ENCODE results near the gene EIF3B.

Gene EIF3B

GRCh38 chr7:2357165-2357564 lies 2.5 kb downstream of the EIF3B start:
- no peak for DNase-seq (ENCODE audit: low read depth)
- TF ChIP-seq, protein P1, sequence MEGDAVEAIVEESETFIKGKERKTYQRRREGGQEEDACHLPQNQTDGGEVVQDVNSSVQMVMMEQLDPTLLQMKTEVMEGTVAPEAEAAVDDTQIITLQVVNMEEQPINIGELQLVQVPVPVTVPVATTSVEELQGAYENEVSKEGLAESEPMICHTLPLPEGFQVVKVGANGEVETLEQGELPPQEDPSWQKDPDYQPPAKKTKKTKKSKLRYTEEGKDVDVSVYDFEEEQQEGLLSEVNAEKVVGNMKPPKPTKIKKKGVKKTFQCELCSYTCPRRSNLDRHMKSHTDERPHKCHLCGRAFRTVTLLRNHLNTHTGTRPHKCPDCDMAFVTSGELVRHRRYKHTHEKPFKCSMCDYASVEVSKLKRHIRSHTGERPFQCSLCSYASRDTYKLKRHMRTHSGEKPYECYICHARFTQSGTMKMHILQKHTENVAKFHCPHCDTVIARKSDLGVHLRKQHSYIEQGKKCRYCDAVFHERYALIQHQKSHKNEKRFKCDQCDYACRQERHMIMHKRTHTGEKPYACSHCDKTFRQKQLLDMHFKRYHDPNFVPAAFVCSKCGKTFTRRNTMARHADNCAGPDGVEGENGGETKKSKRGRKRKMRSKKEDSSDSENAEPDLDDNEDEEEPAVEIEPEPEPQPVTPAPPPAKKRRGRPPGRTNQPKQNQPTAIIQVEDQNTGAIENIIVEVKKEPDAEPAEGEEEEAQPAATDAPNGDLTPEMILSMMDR (IDR thresholded peaks at IDR 0.05; ENCODE audit: control insufficient read depth, insufficient read depth, low read depth, low read length, missing control alignments): no peak
- no peak overlapping the region for H3K4me3 ChIP-seq (ENCODE audit: control insufficient read depth, low read depth, low read length)

DNA sequence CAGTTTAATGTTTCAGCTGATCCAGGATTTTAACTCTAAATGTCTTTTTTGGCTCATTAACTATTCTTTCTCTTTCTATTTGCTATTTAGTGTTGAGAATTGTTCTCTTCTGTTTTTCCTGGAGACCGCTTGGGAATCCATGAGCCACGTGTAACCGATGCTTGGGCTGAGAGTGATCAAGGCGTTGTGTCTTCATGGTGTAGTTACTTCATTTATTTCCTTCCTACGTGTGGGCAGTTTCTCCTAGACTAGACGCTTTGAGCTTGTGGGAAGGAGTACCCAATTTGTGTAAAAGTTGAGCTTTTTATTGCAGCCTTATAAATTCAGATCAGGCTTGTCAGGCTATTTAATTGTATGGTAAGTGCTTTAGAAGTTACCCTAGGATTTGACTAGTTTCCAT lies 2.9 kb downstream of the EIF3B start:
- H3K4me3 ChIP-seq (ENCODE audit: control insufficient read depth, low read depth, low read length): no peak overlapping the region
- no peak for DNase-seq (ENCODE audit: low read depth)
- TF ChIP-seq, protein P1 (IDR thresholded peaks at IDR 0.05; ENCODE audit: control insufficient read depth, insufficient read depth, low read depth, low read length, missing control alignments): no peak

DNA sequence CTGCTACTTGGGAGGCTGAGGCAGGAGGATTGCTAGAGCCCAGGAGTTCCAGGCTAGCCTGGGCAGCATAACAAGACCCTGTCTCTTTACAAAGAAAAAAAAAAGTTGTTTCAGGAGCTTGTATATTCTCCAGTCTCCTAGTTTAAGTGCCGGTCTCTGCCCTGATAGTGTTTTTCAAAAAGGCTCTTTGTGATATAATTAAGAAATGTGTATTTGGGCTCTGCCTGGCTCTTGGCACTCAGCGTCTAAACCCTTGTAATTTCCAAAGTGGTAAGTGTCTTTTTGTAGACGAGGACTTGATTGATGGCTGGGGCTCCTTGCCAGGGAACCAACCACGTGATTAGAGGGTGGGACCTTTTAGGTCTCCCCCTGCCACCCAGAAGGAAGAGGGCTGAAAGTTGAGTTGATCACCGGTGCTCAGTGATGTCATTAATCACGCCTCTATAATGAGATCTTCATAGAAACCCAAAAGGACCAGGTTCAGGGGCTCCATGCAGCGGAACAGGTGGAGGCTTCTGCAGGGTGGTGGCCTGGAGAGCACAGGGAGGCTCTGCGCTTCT lies 4.4 kb downstream of the EIF3B start:
- TF ChIP-seq, protein P1 (IDR thresholded peaks at IDR 0.05; ENCODE audit: control insufficient read depth, insufficient read depth, low read depth, low read length, missing control alignments): no peak
- no peak for DNase-seq (ENCODE audit: low read depth)
- H3K4me3 ChIP-seq (ENCODE audit: control insufficient read depth, low read depth, low read length): no peak overlapping the region

DNA sequence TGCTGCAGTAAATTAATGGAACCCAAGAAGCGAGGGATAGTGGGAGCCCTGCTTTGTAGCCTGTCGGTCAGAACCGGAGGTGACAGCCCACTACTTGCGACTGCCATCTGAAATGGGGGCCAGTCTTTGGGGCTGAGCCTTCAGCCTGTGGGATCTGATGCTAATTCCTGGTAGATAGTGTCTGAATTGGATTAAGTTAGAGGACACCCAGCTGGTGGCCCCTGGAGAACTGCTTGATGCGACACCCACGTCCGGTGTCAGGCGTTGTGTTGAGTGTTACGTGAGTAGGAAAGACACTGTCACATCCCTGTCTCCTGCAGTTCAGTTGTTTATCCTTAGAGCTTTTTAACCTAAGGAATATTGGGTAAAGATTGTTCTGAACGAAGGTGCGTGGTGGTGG lies 5.0 kb downstream of the EIF3B start:
- no peak for DNase-seq (ENCODE audit: low read depth)
- no peak overlapping the region for H3K4me3 ChIP-seq (ENCODE audit: control insufficient read depth, low read depth, low read length)
- TF ChIP-seq, protein P1 (IDR thresholded peaks at IDR 0.05; ENCODE audit: control insufficient read depth, insufficient read depth, low read depth, low read length, missing control alignments): no peak

DNA sequence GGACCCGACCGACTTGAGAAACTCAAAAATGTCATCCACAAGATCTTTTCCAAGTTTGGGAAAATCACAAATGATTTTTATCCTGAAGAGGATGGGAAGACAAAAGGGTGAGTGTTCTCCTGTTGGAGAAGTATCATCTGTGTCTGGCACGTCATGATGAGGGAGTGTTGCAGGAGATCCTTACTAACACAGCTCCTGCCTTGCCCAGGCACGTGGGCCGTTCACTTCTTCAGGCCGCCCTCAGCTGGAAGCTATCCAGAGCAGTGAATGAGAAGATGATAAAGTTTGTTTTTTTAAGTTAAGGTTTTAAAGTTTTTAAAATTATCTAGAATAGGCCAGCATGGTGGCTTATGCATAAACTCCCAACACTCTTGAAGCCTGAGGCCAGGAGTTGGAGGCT lies 6.2 kb downstream of the EIF3B start:
- H3K4me3 ChIP-seq (ENCODE audit: control insufficient read depth, low read depth, low read length): no peak overlapping the region
- TF ChIP-seq, protein P1 (IDR thresholded peaks at IDR 0.05; ENCODE audit: control insufficient read depth, insufficient read depth, low read depth, low read length, missing control alignments): no peak
- DNase-seq (ENCODE audit: low read depth): no peak

DNA sequence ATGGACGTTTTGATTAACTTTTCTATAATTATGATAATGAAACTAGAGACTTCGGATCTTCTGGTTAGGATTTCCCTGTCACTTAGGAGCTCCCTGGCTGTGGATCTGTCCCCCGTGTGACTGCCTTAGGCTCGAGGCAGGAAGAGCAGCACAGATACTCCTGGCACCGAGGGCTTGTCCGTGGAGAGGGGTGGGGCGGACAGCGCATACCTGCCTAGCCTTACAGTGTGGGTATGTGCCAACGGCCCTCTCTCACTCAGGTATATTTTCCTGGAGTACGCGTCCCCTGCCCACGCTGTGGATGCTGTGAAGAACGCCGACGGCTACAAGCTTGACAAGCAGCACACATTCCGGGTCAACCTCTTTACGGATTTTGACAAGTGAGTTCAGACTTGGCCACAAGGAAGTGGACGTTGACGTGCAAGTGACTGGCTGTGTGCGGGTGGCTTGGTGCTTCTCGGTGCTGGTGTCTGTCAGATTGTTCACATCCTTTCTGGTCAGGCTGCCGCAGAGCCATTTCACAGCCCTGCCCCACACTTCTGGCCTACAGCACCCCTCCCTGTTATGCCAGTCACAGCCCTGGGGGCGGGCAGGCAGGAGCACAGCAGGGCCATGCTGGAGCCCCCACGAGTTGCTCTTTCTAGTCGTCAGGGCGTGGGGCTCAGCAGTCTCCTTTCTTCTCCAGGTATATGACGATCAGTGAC lies 7.9 kb downstream of the EIF3B start:
- H3K4me3 ChIP-seq (ENCODE audit: control insufficient read depth, low read depth, low read length): no peak overlapping the region
- DNase-seq (ENCODE audit: low read depth): no peak
- TF ChIP-seq, protein P1 (IDR thresholded peaks at IDR 0.05; ENCODE audit: control insufficient read depth, insufficient read depth, low read depth, low read length, missing control alignments): no peak

All from AG09309 (cell line).